NCI-H1436 (cell line): ENCODE results near the gene KLHL25.

Experiments used
- DNase-seq: peaks from one replicate; lab custom pipeline; 2025; lab: John Stamatoyannopoulos, UW

Gene KLHL25

GRCh38 chr15:85760531-85761371 lies 34.0 kb downstream of the KLHL25 start:
- DNase-seq, result no peak

GRCh38 chr15:85760049-85760448 lies 34.7 kb downstream of the KLHL25 start:
- no peak for DNase-seq

- no peak for DNase-seq
Measured at GRCh38 chr15:85759376-85759775, 35.3 kb downstream of the KLHL25 start.

DNA sequence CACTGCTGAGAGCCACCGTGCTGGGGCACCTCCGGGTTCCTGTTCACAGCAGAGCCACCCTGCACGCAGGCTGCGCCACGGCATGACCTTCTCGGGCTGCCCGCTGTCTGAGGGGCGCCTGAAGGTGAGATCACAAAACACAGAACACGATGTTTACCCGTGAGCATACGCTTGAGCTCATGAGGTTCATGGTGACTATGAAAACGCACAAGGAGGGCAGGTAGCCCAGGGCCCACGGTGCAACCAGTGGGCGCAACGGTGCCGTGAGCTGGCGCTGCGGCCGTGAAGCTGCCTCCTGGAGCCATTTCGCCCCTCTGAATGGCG lies 36.1 kb downstream of the KLHL25 start:
- DNase-seq, result no peak

DNA sequence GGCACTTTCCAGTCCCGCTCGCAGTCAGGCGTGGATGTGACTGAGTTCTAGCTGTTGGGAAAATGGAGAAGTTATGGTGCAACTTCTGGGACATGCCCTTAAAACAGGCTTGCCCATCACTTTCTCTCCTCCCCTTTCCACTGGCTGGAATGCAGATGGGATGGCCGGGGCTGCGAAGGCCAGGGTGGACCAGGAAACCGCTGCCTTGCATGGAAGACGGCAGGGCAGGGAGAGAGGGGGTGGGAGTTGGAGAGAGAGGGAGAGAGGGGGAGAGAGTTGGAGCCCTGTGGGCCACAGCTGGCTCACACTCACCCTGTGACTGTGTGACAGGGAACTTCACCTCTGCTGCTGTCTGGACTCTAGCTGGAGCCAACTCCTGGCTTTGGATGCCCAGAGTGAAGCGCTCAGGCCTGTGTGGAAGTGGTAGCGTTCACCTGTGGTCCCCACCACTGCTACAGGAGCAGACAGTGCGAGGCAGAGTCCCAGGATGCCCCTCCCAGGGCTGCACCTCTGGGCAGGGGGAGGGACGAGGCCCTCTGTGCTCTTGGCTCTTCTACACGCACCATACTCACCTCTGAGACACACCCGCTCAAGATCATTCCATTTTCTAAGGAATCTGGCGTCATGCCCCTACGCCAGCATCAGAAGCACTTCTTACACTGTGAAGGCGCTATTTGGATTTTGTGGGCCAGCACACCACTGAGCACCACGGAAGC lies 36.6 kb downstream of the KLHL25 start:
- DNase-seq, result no peak

DNA sequence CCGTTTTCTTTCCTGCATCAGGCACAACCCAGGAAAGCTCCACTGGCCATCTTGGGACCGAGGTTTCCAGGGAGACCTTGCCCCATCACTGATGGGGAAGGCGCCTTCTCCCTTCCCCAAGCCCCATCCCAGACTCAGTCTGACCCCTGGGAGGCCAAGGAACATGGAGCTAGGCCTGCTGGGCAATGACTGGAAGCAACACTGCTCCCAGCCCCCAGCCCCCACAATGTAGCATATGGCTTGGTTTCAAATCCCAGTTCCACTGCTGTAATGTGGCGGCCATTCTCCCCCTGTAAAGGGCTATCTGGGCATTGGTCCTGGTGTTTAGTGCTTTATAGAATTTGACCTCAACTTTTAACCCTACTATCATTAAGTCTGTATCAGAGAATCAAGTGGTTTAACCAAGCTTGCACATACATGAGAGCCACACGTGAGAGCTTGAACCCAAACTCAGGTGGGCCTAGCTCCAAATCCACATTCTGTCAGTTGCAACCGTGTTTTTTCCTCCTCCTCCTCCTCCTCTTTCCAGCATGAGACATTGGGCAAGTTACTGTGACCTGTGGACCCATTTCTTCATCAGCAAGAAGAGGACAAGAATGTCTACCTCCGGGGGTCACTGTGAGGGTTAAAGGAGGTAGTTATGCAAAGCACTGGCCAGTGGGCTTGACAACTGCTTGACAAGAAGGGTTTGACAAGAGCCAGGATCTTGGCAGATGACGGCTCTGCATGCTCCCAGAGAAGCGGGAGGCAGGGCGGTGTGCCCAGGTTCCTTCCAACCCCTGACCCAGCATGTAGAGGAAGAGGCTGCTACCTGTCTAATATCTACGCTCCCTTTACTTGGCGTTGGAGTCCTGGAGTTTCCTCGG lies 37.4 kb downstream of the KLHL25 start:
- DNase-seq, result no peak

GRCh38 chr15:85756411-85757072 lies 38.2 kb downstream of the KLHL25 start:
- DNase-seq, result no peak

- no peak for DNase-seq
Measured at GRCh38 chr15:85755942-85756341, 38.8 kb downstream of the KLHL25 start.

- DNase-seq, result no peak
Measured at GRCh38 chr15:85755471-85755870, 39.3 kb downstream of the KLHL25 start.

DNA sequence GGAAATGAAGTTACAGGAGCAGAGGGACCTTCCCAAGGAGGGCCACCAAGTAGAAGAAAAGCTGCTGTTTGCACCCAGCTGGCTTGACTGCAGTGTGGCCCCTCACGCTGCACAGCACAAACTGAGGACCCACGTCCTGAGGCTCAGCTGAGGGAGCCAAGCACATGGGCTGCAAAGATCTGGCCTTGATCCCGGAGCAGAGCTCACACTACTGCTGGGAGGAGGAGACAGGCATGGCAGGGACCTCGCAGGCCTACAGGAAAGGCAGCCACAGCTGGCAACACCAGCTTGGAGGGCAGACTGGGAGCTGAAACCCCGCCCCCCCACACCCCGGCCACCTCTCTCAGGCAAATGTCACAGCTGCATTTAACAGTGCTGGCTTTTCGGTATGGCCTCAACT lies 39.7 kb downstream of the KLHL25 start:
- DNase-seq, result no peak

- DNase-seq, result no peak
Measured at GRCh38 chr15:85753791-85754452, 40.8 kb downstream of the KLHL25 start.

- no peak for DNase-seq
Measured at GRCh38 chr15:85753261-85753660, 41.5 kb downstream of the KLHL25 start.

- DNase-seq, result no peak
Measured at GRCh38 chr15:85752491-85752961, 42.2 kb downstream of the KLHL25 start.

DNA sequence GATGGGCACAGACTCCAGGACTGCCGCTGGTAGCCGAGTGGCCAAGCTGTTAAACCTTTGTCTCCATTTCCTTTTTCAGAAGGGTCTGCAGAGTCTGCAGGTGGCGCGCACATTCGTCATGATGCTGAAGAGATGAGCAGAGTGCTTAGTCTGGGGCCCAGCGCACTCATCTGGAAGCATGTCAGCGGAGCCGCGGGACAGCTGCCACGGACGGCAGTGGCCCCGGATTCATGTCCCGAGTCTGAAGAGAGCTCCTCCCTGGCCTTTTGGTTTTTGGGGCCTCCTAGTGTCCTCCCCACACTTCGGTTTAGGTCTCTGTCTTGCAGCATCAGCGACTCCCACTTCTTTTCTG lies 42.6 kb downstream of the KLHL25 start:
- DNase-seq, result no peak

DNA sequence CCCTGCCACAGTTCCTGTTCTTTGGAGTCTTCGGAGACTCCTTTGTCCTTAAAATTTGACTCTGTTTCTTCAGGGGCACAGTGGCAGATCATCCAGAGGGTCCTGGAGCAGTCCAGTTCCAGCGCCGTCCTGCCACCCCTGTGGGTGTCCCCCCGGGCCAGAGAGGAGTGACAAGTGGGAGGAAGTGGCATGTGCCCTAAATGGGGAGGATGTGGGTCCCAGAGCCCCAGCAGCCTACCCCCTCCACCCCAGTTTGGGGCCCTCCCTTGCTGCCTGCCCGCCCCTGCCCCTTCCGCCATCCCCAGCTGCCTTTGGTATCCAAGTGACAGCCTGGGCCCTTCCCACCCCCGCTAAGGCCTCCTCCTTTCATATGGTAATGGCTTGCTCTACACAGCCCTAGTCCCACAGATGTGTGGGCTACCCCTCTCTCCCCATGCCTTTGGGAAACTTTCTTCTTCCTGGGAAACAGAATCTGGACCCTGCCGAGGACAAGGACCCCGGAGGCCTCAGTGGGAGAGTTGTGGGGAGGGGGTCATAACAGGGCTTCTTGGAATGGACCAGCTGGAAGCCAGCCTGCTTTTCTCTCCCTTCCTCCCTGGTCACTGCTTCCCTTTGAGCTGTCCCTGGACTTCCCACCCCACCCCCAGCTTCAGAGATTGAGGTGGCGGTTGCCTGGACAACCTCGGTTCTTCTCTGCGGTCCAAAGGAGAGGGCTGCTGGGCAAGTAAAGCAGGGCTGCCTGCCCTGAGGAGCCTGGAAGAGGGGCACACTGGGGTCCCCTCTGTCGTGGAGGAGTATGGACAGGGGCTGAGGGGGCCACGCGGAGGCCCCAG lies 43.2 kb downstream of the KLHL25 start:
- DNase-seq, result no peak

GRCh38 chr15:85750319-85751290 lies 44.1 kb downstream of the KLHL25 start:
- DNase-seq, result no peak

DNA sequence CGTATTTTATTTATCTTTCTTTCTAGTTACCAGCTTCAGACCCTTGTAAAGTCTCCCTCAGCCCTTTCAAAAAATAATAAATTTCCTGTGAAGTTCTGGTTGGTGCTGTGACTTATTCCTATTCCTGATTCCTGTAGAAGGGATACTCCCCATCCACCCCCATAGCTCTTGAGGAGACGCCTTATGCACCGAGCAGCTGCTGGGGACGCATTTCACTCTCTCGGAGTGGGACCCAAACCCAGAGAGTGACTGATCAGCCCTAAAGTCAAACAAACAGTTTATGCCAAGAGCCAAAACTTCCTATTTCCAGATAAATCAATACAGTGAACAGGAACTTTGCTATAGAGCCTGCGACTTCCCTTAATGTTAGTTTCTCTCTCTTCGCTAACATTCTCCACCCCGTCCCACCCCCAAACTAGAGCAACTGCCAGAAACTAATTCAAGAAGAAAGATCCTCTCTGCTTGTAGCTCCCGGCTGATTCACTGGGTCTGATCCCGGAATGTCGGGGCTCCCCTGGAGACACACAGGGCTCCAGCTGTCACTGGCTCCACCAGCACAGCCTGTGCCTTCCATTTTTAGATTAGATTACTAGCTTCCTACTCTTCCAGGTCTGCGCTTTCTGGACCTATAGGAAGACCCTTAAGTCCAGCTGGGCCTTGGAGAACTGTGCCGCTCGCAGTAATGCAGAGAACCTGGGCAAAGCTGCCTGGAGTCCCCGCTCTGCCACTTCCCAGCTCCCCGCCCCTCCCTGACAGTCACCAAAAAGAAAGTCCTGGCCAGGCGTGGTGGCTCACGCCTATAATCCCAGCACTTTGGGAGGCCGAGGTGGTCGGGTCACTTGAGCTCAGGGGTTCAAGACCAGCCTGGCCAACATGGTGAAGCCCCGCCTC lies 45.2 kb downstream of the KLHL25 start:
- no peak for DNase-seq

DNA sequence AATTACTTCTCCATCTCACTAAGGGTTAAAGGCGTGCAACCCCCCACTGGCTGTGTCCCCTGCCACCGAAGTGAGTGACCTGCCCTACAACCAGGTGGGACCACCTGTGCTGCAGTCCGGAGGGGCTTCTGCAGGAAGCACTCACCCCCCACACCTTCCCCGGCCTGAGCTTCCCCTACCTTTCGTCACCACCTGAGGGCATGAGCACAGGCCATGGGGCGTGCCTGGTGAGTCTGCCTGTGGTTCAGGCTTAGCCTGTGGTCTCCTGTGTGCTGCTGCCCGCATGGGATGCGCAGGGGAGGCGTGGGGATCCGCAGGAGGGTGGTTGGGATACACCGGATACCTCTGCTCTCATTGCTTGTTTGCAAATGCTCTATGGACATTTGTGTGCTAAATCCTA lies 46.0 kb downstream of the KLHL25 start:
- DNase-seq, result no peak
